Prostate gland (tissue), 2 donors: ENCODE results near the gene STK38L. TPM values are rescaled to one million over a fixed set of nuclear protein-coding genes. Genes with fewer than 3 reads are reported as not detected.

Experiments
- DNase-seq: peaks from one replicate; pipeline ENCODE4 v3.0.0-alpha.2; 2019; ENCODE audit warnings: low spot score
- H3K27ac ChIP-seq, 2 donors: fragments of 200-600 bp; sonication (generic); 2 replicates each; pipeline ENCODE4 v1.5.1; 2017 to 2019
- H3K27me3 ChIP-seq: fragments of 200-600 bp; sonication (generic); replicated peaks from 2 replicates; pipeline ENCODE4 v1.5.1; 2019; ENCODE audit not compliant: insufficient read depth
- H3K36me3 ChIP-seq, 2 donors: fragments of 200-600 bp; sonication (generic); 1 replicate in 1 of 2; 2 replicates in 1 of 2; pipeline versions ENCODE4 v1.5.1 to v1.8.1; 2017 to 2019
- H3K4me1 ChIP-seq: fragments of 200-600 bp; sonication (generic); replicated peaks from 2 replicates; pipeline ENCODE4 v1.5.1; 2019
- H3K4me3 ChIP-seq, 2 donors: fragments of 200-600 bp; sonication (generic); 2 replicates each; pipeline ENCODE4 v1.5.1; 2017 to 2019
- H3K9me3 ChIP-seq: fragments of 200-600 bp; sonication (generic); 2 replicates; pipeline ENCODE4 v1.5.1; 2017
- CTCF ChIP-seq, 4 experiments: fragments of 200-600 bp in 2 of 4; fragments of 450-650 bp in 2 of 4; sonication (generic) in 2 of 4; IDR thresholded peaks; 1 replicate in 3 of 4; 2 replicates in 1 of 4; pipeline ENCODE4 v1.5.1; 2016 to 2019; ENCODE audit warnings: antibody characterized with exemption in 4 of 4, mild to moderate bottlenecking in 2 of 4, moderate library complexity in 2 of 4
- POLR2A ChIP-seq: fragments of 450-650 bp; IDR thresholded peaks from one replicate; pipeline ENCODE4 v1.6.1; 2016; ENCODE audit warnings: antibody characterized with exemption, mild to moderate bottlenecking
- POLR2AphosphoS5 ChIP-seq: sonication (generic); formaldehyde crosslinking; IDR thresholded peaks from one replicate; pipeline ENCODE4 v1.6.1; 2017; ENCODE audit warnings: antibody characterized with exemption
- WGBS: methylation state at CpG from one replicate; pipeline ENCODE4 v1.1.5; 2018; 5-methylcytosine and 5-hydroxymethylcytosine counted together
- intact Hi-C: fragments of 100-400 bp; cut with DNase I; formaldehyde crosslinking; loops from one replicate; pipeline ENCODE4 v1.14.2; 2022
- total RNA-seq, 2 donors: library from RNA; depleted of rRNA; stranded (reverse); fragments of >200 nt; gene quantifications; one replicate each; pipeline ENCODE4 v1.1.0, GENCODE V29; 2016

STK38L gene
- total RNA-seq, 2 donors from 2014 or later = 25.3 to 37.1 TPM

- H3K27ac ChIP-seq = no peak overlapping the region
- H3K4me1 ChIP-seq = no peaks in the 10 kb centered on the region
- TF ChIP-seq POLR2A (no peak), POLR2AphosphoS5 (no peak), CTCF (IDR thresholded peaks at IDR 0.05) (no peak)
- H3K27me3 ChIP-seq = no peaks in the 10 kb centered on the region
- no peaks in the 10 kb centered on the region for H3K36me3 ChIP-seq
- no peaks in the 10 kb centered on the region for H3K9me3 ChIP-seq
- H3K4me3 ChIP-seq = no peak overlapping the region
- intact Hi-C loops = no loop called here
- DNase-seq = no peak
- 55% methylated on average over 5 of the region's 5 CpGs for WGBS
These were observed 99.3 kb downstream of the STK38L start for GRCh38 chr12:27343255-27344000.

DNA sequence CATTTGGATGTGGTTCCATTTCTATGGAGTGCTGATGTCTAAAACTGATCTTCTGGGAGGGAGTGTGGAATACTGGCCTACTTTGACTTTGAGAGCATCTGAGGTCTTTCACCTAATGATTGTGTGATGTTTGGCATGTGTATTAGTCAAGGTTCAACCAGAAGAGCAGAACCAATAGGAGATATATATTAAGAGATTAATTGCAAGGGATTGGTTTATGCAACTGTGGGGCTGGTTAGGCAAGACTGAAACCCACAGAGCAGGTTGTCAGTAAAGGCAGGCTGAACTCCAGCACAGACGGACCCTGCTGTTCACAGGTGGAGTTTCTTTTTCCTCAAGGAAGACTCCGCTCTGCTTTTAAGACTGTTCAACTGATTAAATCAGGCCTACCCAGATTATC is 100.2 kb downstream of the STK38L start:
- Histone ChIP-seq H3K4me1 (no peaks in the 10 kb centered on the region), H3K27ac (no peak overlapping the region), H3K36me3 (no peaks in the 10 kb centered on the region), H3K9me3 (no peaks in the 10 kb centered on the region), H3K4me3 (no peak overlapping the region), H3K27me3 (no peaks in the 10 kb centered on the region)
- 80% methylated on average over 2 of the region's 2 CpGs for WGBS
- no peak for TF ChIP-seq POLR2AphosphoS5
- TF ChIP-seq CTCF (IDR thresholded peaks at IDR 0.05) = no peak
- no peak for TF ChIP-seq POLR2A
- DNase-seq = no peak
- intact Hi-C loops = no loop called here

- intact Hi-C loops = no loop called here
- Histone ChIP-seq H3K27ac (no peak overlapping the region), H3K4me3 (no peak overlapping the region), H3K36me3 (no peaks in the 10 kb centered on the region), H3K27me3 (no peaks in the 10 kb centered on the region), H3K9me3 (no peaks in the 10 kb centered on the region), H3K4me1 (no peaks in the 10 kb centered on the region)
- TF ChIP-seq CTCF (IDR thresholded peaks at IDR 0.05) = no peak
- TF ChIP-seq POLR2AphosphoS5 = no peak
- no peak for TF ChIP-seq POLR2A
- DNase-seq = no peak
- WGBS = 88% methylated on average over 3 of the region's 3 CpGs
These were observed 100.7 kb downstream of the STK38L start for GRCh38 chr12:27344760-27345159.

DNA sequence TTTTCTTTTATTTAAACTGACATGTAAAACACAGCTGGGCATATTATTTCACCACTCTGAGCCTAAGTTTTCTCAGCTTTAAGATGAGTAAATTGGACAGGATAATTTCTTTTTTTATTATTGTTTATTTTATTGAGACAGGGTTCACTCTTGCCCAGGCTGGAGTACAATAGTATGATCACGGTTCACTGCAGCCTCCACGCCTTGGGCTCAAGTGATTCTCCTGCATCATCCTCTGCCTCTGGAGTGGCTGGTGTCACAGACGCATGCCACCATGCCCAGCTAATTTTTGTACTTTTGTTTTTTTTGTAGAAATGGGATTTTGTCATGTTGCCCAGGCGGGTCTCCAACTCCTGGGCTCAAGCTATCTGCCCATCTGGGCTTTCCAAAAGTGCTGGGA is 101.3 kb downstream of the STK38L start:
- intact Hi-C loops = no loop called here
- Histone ChIP-seq H3K4me3 (no peak overlapping the region), H3K36me3 (no peaks in the 10 kb centered on the region), H3K4me1 (no peaks in the 10 kb centered on the region), H3K27ac (no peak overlapping the region), H3K9me3 (no peaks in the 10 kb centered on the region), H3K27me3 (no peaks in the 10 kb centered on the region)
- DNase-seq = no peak
- WGBS = 81% methylated on average over 4 of the region's 4 CpGs
- TF ChIP-seq CTCF (IDR thresholded peaks at IDR 0.05) = no peak
- TF ChIP-seq POLR2A = no peak
- TF ChIP-seq POLR2AphosphoS5 = no peak

DNA sequence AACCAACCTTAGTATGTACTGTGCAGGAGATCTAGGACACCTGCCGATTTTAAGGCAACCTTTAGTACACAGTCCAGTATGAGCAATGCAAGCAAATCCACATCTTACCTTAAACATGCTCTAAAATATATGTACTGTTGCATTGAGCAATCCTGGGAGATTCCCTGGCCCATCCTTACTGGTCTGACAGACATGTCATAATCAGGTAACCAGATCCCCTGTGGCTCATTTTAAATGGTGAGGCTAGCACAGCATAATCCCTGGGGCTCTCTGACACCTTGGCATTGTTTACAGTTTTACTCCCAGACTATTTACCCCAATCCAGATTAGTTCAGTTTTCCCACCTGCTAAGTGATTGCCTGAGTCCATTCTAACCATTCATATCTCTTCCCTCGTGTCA is 103.7 kb downstream of the STK38L start:
- intact Hi-C loops = no loop called here
- WGBS = 77% methylated on average over 2 of the region's 2 CpGs

More for the DNA sequence above, 103.7 kb downstream of the STK38L start:
- H3K4me1 ChIP-seq = no peaks in the 10 kb centered on the region
- H3K27ac ChIP-seq = no peak overlapping the region
- H3K27me3 ChIP-seq = no peaks in the 10 kb centered on the region
- TF ChIP-seq CTCF (IDR thresholded peaks at IDR 0.05) (no peak), POLR2AphosphoS5 (no peak), POLR2A (no peak)
- H3K4me3 ChIP-seq = no peak overlapping the region
- no peaks in the 10 kb centered on the region for H3K36me3 ChIP-seq
- DNase-seq = no peak
- H3K9me3 ChIP-seq = no peaks in the 10 kb centered on the region
